ENCODE results near the gene MCF2L2.

DNA sequence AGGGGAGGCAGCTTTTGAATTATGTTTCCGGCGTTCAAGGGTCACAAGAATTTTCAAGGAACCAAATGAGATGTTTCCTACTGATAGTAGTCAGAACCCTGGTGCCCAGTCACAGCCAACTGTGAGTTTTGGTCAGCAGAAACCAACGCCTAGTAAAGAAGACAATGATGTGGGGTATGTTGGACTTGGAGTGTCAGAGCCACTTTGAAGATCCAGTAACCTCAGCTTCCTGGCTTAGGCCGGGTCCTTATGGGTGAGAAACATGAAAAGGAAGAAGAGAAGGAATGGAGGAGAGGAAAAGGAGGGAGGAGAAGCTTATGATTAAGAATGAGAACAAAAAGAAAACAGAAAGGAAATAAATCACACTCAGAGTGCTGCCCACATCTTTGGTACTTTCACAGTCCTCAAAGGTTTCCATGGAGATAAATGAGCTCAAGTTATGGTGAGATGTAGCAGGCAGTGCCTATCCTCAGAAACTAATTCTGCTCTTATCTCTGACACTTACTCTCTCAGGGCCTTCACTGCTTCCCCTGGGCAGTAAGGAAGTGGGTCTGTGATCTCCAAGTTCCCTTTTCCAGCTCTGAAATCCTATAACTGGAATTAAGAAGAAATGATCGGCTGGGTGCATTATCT, 2.0 kb upstream of the MCF2L2 start:
- TF ChIP-seq POLR2AphosphoS5 (IDR thresholded peaks at IDR 0.05; ENCODE audit: borderline replicate concordance, low read depth, low read length), result no peak
- no peak for TF ChIP-seq EZH2 (IDR thresholded peaks at IDR 0.05)

All from SK-N-MC (cell line).